ENCODE measurements around the gene ZEB2. TPM values are rescaled to one million over a fixed set of nuclear protein-coding genes. Genes with fewer than 3 reads are reported as not detected.

Gene ZEB2
- total RNA-seq, 4 donors from 2014 or later: 21.7 to 52.1 (median 37.9) TPM

DNA sequence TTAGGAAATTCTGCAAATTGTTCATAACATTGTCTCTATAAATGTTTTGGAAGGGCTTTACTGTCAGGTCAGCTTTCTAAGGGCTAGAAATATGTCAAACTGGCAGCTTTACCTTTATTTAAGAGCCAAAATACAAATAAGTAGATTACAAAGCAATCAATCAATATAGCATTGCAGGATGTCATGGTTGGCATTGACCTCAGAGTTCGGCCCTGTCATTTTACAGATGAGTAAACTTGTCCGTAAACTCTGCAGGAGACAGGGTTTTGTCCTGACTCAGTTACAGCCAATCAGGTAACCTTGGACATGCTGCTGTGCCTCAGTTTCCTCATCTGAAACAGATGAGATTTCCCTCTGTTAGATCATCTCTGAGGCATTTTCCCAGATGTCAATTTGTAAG lies 25.9 kb upstream of the ZEB2 start:
- no peak for TF ChIP-seq POLR2A (IDR thresholded peaks at IDR 0.05)
- TF ChIP-seq, protein P1, sequence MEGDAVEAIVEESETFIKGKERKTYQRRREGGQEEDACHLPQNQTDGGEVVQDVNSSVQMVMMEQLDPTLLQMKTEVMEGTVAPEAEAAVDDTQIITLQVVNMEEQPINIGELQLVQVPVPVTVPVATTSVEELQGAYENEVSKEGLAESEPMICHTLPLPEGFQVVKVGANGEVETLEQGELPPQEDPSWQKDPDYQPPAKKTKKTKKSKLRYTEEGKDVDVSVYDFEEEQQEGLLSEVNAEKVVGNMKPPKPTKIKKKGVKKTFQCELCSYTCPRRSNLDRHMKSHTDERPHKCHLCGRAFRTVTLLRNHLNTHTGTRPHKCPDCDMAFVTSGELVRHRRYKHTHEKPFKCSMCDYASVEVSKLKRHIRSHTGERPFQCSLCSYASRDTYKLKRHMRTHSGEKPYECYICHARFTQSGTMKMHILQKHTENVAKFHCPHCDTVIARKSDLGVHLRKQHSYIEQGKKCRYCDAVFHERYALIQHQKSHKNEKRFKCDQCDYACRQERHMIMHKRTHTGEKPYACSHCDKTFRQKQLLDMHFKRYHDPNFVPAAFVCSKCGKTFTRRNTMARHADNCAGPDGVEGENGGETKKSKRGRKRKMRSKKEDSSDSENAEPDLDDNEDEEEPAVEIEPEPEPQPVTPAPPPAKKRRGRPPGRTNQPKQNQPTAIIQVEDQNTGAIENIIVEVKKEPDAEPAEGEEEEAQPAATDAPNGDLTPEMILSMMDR (IDR thresholded peaks at IDR 0.05): no peak
- H3K36me3 ChIP-seq: no peaks in the 10 kb centered on the region
- no peaks in the 10 kb centered on the region for H3K9me3 ChIP-seq
- intact Hi-C loops (cut with DNase I): no loop called here
- no peaks in the 10 kb centered on the region for H3K27me3 ChIP-seq
- no peaks in the 10 kb centered on the region for H3K4me1 ChIP-seq
- H3K27ac ChIP-seq: no peak overlapping the region
- H3K4me3 ChIP-seq (replicated peaks in 1 of 3): no peak overlapping the region
- 89 to 90% methylated on average over 2 of the region's 2 CpGs for WGBS, 2 donors
- no peak for DNase-seq

DNA sequence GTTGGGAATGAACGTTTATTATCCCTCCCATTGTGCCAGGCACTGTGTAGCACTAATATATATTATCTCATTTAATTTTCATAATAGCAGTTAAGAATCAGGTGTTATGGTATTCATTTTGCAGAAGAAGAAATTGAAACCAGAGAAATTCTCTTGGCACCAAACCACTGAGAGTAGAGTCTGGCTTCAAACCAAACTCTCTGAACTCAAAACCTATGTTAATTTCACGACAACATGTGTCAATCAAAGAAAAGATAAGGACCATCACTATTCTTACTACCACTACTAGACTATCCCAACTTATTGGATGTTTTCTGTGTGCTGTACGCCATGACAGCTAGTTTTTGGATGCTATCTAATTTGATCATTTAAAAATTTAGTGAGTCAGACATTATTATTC lies 24.1 kb upstream of the ZEB2 start:
- no peak for DNase-seq
- Histone ChIP-seq H3K36me3 (no peaks in the 10 kb centered on the region), H3K27ac (no peak overlapping the region), H3K4me1 (no peaks in the 10 kb centered on the region), H3K4me3 (replicated peaks in 1 of 3) (no peak overlapping the region), H3K27me3 (no peaks in the 10 kb centered on the region), H3K9me3 (no peaks in the 10 kb centered on the region)
- TF ChIP-seq, protein P1 (IDR thresholded peaks at IDR 0.05): no peak
- TF ChIP-seq POLR2A (IDR thresholded peaks at IDR 0.05): no peak
- intact Hi-C loops (cut with DNase I): no loop called here
- WGBS, 2 donors: 88 to 89% methylated on average over 3 of the region's 3 CpGs

DNA sequence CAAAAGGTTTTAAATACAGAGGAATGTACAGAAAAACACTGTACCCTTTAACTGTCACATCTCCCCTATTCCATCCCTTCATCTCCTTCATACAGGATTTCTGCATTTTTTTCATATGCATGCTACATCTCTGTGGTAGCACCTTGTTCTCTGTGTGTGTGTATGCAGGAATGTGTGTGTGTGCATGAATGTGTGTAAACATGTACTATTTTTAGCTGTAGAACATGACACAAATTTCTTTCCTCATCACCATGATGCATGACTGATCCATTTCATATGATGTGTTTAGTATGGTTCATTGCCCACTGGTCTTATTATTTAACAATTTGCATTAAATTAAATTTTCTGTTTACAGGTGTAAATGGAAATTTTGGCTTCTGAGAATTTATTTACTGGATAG lies 21.5 kb upstream of the ZEB2 start:
- intact Hi-C loops (cut with DNase I): no loop called here
- Histone ChIP-seq H3K4me3 (replicated peaks in 1 of 3) (no peak overlapping the region), H3K27me3 (no peaks in the 10 kb centered on the region)

DNA sequence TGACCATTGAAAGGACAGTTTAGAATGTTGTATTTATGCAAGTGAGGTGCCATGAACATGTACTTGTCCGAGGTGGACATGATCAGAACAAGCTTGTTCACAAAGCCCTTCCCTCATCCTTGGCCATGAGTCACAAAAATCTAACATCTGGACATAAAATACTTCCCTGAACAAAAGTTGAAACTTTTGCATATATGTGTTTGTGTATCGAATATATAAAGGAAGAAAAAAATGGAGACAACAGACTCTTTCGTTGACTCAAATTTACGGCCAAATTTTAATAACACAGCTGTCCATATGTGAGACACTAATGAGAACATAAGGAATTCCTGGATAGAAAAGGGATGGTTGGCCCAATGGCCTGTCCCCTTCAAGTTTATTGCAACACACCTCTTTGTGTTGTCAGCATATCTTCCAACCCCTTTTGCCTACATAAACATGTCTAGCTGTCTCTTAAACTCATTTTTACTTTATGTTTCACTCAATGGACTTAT lies 19.4 kb upstream of the ZEB2 start:
- no peak for DNase-seq
- Histone ChIP-seq H3K27me3 (no peaks in the 10 kb centered on the region), H3K36me3 (no peaks in the 10 kb centered on the region), H3K9me3 (no peaks in the 10 kb centered on the region), H3K4me3 (replicated peaks in 1 of 3) (no peak overlapping the region), H3K4me1 (no peaks in the 10 kb centered on the region), H3K27ac (no peak overlapping the region)
- WGBS, 2 donors: 93 to 98% methylated on average over 4 of the region's 4 CpGs
- intact Hi-C loops (cut with DNase I): no loop called here
- TF ChIP-seq POLR2A (IDR thresholded peaks at IDR 0.05): no peak
- TF ChIP-seq, protein P1 (IDR thresholded peaks at IDR 0.05): no peak

More for the DNA sequence above, 21.5 kb upstream of the ZEB2 start:
- H3K4me1 ChIP-seq: no peaks in the 10 kb centered on the region
- no peak for DNase-seq
- no peak for TF ChIP-seq POLR2A (IDR thresholded peaks at IDR 0.05)
- TF ChIP-seq, protein P1 (IDR thresholded peaks at IDR 0.05): no peak
- H3K27ac ChIP-seq: no peak overlapping the region
- no peaks in the 10 kb centered on the region for H3K36me3 ChIP-seq
- no peaks in the 10 kb centered on the region for H3K9me3 ChIP-seq

DNA sequence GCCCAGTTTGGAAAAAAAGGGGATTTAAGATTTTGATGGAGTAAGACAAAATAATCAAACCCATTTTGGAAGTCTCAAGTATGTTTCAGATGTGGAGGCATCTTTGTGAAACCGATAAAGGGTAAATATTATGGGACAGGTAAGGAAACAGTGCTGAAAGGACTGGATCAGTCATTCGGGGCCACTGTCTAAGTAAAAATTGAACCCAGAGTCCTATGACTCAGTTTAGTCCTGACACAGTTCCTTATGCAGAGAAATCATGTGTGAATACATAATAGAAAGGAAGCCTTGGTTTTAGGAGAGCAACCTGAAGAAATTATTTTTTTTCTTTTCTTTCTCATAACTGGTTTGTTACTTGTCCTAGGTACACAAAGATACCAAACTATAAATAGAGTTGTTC lies 15.4 kb upstream of the ZEB2 start:
- Histone ChIP-seq H3K27ac (no peak overlapping the region), H3K36me3 (no peaks in the 10 kb centered on the region), H3K27me3 (no peaks in the 10 kb centered on the region), H3K4me3 (replicated peaks in 1 of 3) (no peak overlapping the region), H3K4me1 (no peaks in the 10 kb centered on the region), H3K9me3 (no peaks in the 10 kb centered on the region)
- TF ChIP-seq, protein P1 (IDR thresholded peaks at IDR 0.05): no peak
- DNase-seq: no peak
- 95 to 96% methylated on average over 2 of the region's 2 CpGs for WGBS, 2 donors
- intact Hi-C loops (cut with DNase I): no loop called here

Measured in thyroid gland (tissue), 4 donors.